HG03025 (cell line): ENCODE data around the gene TRPM1.
A peak's percentile ranks its signal among the peaks of the same experiment; 100 is the strongest.

Experiments
- ATAC-seq: cut with Tn5 transposase; IDR thresholded peaks from one replicate; pipeline ENCODE4 v1.9.1; 2021; ENCODE audit warnings: mild to moderate bottlenecking, moderate library complexity; ENCODE audit not compliant: unreplicated experiment, low FRiP score

Gene TRPM1

GRCh38 chr15:31051496-31052080 lies 49.9 kb downstream of the TRPM1 start:
- ATAC-seq, result no peak

GRCh38 chr15:31050953-31051352 lies 50.6 kb downstream of the TRPM1 start:
- ATAC-seq, result no peak

GRCh38 chr15:31049682-31050615 lies 51.6 kb downstream of the TRPM1 start:
- no peak for ATAC-seq

GRCh38 chr15:31049111-31049510 lies 52.4 kb downstream of the TRPM1 start:
- no peak for ATAC-seq

GRCh38 chr15:31047437-31047836 lies 54.1 kb downstream of the TRPM1 start:
- no peak for ATAC-seq

- ATAC-seq, result no peak
Measured at GRCh38 chr15:31046759-31047359, 54.7 kb downstream of the TRPM1 start.

GRCh38 chr15:31045606-31046005 lies 55.9 kb downstream of the TRPM1 start:
- no peak for ATAC-seq

- no peak for ATAC-seq
Measured at GRCh38 chr15:31042751-31043150, 58.8 kb downstream of the TRPM1 start.

- no peak for ATAC-seq
Measured at GRCh38 chr15:31041610-31042009, 59.9 kb downstream of the TRPM1 start.

GRCh38 chr15:31040611-31041010 lies 60.9 kb downstream of the TRPM1 start:
- ATAC-seq, result no peak

GRCh38 chr15:31039961-31040360 lies 61.6 kb downstream of the TRPM1 start:
- ATAC-seq, result no peak

- no peak for ATAC-seq
Measured at GRCh38 chr15:31037731-31038477, 63.6 kb downstream of the TRPM1 start.

GRCh38 chr15:31036783-31037182 lies 64.7 kb downstream of the TRPM1 start:
- ATAC-seq, result no peak

- ATAC-seq, result no peak
Measured at GRCh38 chr15:31035610-31036009, 65.9 kb downstream of the TRPM1 start.

GRCh38 chr15:31034152-31034551 lies 67.4 kb downstream of the TRPM1 start:
- no peak for ATAC-seq

- no peak for ATAC-seq
Measured at GRCh38 chr15:31032961-31033371, 68.6 kb downstream of the TRPM1 start.

- peak; percentile 57 for ATAC-seq
Measured at GRCh38 chr15:31031471-31032067, 70.0 kb downstream of the TRPM1 start.

GRCh38 chr15:31027910-31028578 lies 73.5 kb downstream of the TRPM1 start:
- ATAC-seq, result no peak

- ATAC-seq, result no peak
Measured at GRCh38 chr15:31025996-31026395, 75.5 kb downstream of the TRPM1 start.

GRCh38 chr15:31024979-31025378 lies 76.5 kb downstream of the TRPM1 start:
- ATAC-seq, result no peak
